Liver (tissue), 3 donors: ENCODE measurements around the gene CDH13.

Experiments used
- CTCF ChIP-seq: fragments of 150-350 bp; IDR thresholded peaks from 2 replicates; pipeline ENCODE4 v1.5.1; 2017; ENCODE audit warnings: improper control_type of control experiment, low read depth, low read length; ENCODE audit not compliant: missing input control
- EGR1 ChIP-seq, 2 donors: IDR thresholded peaks; 2 replicates each; pipeline ENCODE4 v1.6.1; 2016 to 2018; ENCODE audit warnings: antibody characterized with exemption in 2 of 2, low read depth in 2 of 2
- HNF4G ChIP-seq: IDR thresholded peaks from 2 replicates; pipeline ENCODE4 v1.6.1; 2016; ENCODE audit warnings: antibody characterized with exemption
- JUND ChIP-seq, 2 donors: IDR thresholded peaks; 2 replicates each; pipeline ENCODE4 v1.6.1; 2016; ENCODE audit warnings: antibody characterized with exemption in 2 of 2
- RXRA ChIP-seq, 2 donors: IDR thresholded peaks; 2 replicates each; pipeline ENCODE4 v1.6.1; 2017 to 2018; ENCODE audit warnings: antibody characterized with exemption in 2 of 2, mild to moderate bottlenecking in 1 of 2
- SP1 ChIP-seq: IDR thresholded peaks from 2 replicates; pipeline ENCODE4 v1.6.1; 2018; ENCODE audit warnings: antibody characterized with exemption, mild to moderate bottlenecking
- TAF1 ChIP-seq: conservative IDR thresholded peaks from 2 replicates; pipeline ENCODE4 v1.6.1; 2016; ENCODE audit warnings: antibody characterized with exemption, mild to moderate bottlenecking
- TF ChIP-seq, protein P1 (sequence below): IDR thresholded peaks from 2 replicates; pipeline ENCODE4 v1.6.1; 2016; ENCODE audit warnings: antibody characterized with exemption, mild to moderate bottlenecking
- donor health status: healthy.
- donor health status: healthy.

DNA sequence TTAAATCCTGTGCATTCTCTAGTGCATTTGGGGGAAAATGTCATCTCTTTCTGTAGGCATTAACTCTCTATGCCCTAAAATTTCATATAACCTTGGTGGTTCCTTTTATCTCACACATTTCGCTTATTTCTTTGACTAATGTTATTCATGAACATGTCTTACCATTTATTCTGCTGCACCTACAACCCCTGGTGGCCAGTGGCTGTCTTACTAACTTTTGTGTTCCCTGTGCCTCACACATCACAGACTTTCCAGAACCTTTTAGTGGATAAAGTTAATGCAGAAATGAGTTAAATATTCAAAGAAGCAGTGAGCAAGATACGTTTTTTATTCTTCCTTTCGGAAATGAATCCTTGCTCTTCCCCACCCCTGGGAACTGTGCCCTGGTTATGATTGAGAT lies 111.9 kb downstream of the CDH13 start:
- no peak for TF ChIP-seq EGR1 (IDR thresholded peaks at IDR 0.05; ENCODE audit: low read depth in 2 of 2)
- TF ChIP-seq CTCF = no peak
- no peak for TF ChIP-seq RXRA (IDR thresholded peaks at IDR 0.05)
- no peak for TF ChIP-seq TAF1
- no peak for TF ChIP-seq HNF4G
- TF ChIP-seq JUND (IDR thresholded peaks at IDR 0.05) = no peak
- TF ChIP-seq, protein P1, sequence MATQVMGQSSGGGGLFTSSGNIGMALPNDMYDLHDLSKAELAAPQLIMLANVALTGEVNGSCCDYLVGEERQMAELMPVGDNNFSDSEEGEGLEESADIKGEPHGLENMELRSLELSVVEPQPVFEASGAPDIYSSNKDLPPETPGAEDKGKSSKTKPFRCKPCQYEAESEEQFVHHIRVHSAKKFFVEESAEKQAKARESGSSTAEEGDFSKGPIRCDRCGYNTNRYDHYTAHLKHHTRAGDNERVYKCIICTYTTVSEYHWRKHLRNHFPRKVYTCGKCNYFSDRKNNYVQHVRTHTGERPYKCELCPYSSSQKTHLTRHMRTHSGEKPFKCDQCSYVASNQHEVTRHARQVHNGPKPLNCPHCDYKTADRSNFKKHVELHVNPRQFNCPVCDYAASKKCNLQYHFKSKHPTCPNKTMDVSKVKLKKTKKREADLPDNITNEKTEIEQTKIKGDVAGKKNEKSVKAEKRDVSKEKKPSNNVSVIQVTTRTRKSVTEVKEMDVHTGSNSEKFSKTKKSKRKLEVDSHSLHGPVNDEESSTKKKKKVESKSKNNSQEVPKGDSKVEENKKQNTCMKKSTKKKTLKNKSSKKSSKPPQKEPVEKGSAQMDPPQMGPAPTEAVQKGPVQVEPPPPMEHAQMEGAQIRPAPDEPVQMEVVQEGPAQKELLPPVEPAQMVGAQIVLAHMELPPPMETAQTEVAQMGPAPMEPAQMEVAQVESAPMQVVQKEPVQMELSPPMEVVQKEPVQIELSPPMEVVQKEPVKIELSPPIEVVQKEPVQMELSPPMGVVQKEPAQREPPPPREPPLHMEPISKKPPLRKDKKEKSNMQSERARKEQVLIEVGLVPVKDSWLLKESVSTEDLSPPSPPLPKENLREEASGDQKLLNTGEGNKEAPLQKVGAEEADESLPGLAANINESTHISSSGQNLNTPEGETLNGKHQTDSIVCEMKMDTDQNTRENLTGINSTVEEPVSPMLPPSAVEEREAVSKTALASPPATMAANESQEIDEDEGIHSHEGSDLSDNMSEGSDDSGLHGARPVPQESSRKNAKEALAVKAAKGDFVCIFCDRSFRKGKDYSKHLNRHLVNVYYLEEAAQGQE = no peak
- no peak for TF ChIP-seq SP1
